GM23338 (cell line): ENCODE data around the gene MOGAT1. TPM values are rescaled to one million over a fixed set of nuclear protein-coding genes. Genes with fewer than 3 reads are reported as not detected.

Experiments used
- ATAC-seq: fragments of 200-7000 bp; cut with Tn5 transposase; 3 replicates; pipeline ENCODE4 v1.9.1; 2020
- DNase-seq: peaks from one replicate; pipeline ENCODE4 v3.0.0-alpha.2; 2015; ENCODE audit warnings: low spot score
- H2AFZ ChIP-seq: fragments of 200-600 bp; sonication (generic); 2 replicates; pipeline ENCODE4 v1.8.0; 2016; ENCODE audit warnings: antibody characterized with exemption, mild to moderate bottlenecking, moderate library complexity
- H3F3A ChIP-seq: fragments of 200-600 bp; sonication (generic); replicated peaks from 2 replicates; pipeline ENCODE4 v1.8.0; 2017; ENCODE audit warnings: antibody characterized with exemption, mixed run types, low read depth
- H3K27ac ChIP-seq: fragments of 200-600 bp; sonication (generic); 2 replicates; pipeline ENCODE4 v1.6.1; 2016; ENCODE audit warnings: low read depth
- H3K27me3 ChIP-seq: fragments of 200-600 bp; sonication (generic); 2 replicates; pipeline ENCODE4 v1.8.0; 2016; ENCODE audit warnings: mild to moderate bottlenecking, mixed run types, moderate library complexity; ENCODE audit not compliant: insufficient read depth
- H3K36me3 ChIP-seq: fragments of 200-600 bp; sonication (generic); 2 replicates; pipeline ENCODE4 v1.8.0; 2016; ENCODE audit warnings: mild to moderate bottlenecking; ENCODE audit not compliant: insufficient read depth
- H3K4me1 ChIP-seq: fragments of 200-600 bp; sonication (generic); 2 replicates; pipeline ENCODE4 v1.8.0; 2016; ENCODE audit warnings: mild to moderate bottlenecking, moderate library complexity; ENCODE audit not compliant: insufficient read depth
- H3K4me2 ChIP-seq: fragments of 200-600 bp; sonication (generic); 2 replicates; pipeline ENCODE4 v1.7.1; 2017; ENCODE audit warnings: mixed run types
- H3K4me3 ChIP-seq: fragments of 200-600 bp; sonication (generic); 2 replicates; pipeline ENCODE4 v1.6.1; 2016; ENCODE audit warnings: mixed run types
- H3K79me2 ChIP-seq: fragments of 200-600 bp; sonication (generic); replicated peaks from 2 replicates; pipeline ENCODE4 v1.8.0; 2017; ENCODE audit warnings: mild to moderate bottlenecking; ENCODE audit not compliant: insufficient read depth
- H3K9me2 ChIP-seq: fragments of 200-600 bp; sonication (generic); 2 replicates; pipeline ENCODE4 v1.8.0; 2017; ENCODE audit not compliant: insufficient read depth
- H4K20me1 ChIP-seq: fragments of 200-600 bp; sonication (generic); replicated peaks from 2 replicates; pipeline ENCODE4 v1.8.0; 2017; ENCODE audit warnings: mild to moderate bottlenecking; ENCODE audit not compliant: insufficient read depth
- H3K27ac Mint-ChIP-seq: 2 replicates; pipeline ENCODE4 v1.8.0; 2020; ENCODE audit warnings: inconsistent platforms, mild to moderate bottlenecking, moderate library complexity, mixed read lengths
- H3K27me3 Mint-ChIP-seq: 3 replicates; pipeline ENCODE4 v1.8.0; 2022; ENCODE audit warnings: low read depth, mild to moderate bottlenecking, moderate library complexity, mixed read lengths, inconsistent platforms; ENCODE audit not compliant: insufficient read depth, poor library complexity
- H3K36me3 Mint-ChIP-seq: 3 replicates; pipeline ENCODE4 v1.8.0; 2021; ENCODE audit warnings: low read depth, mild to moderate bottlenecking, inconsistent platforms, moderate library complexity, mixed read lengths
- H3K4me1 Mint-ChIP-seq: 3 replicates; pipeline ENCODE4 v1.8.0; 2020; ENCODE audit warnings: mild to moderate bottlenecking, inconsistent platforms, mixed read lengths
- H3K4me3 Mint-ChIP-seq: 3 replicates; pipeline ENCODE4 v1.8.0; 2021; ENCODE audit warnings: moderate library complexity, mild to moderate bottlenecking, inconsistent platforms, mixed read lengths
- H3K9me3 Mint-ChIP-seq: 3 replicates; pipeline ENCODE4 v1.8.0; 2020; ENCODE audit warnings: moderate library complexity, mild to moderate bottlenecking, inconsistent platforms, mixed read lengths
- CREB1 ChIP-seq: fragments of 250-450 bp; sonication (Bioruptor Pico); IDR thresholded peaks from 2 replicates; pipeline ENCODE4 v1.5.0; 2020; ENCODE audit warnings: low read depth, mild to moderate bottlenecking, moderate library complexity
- CTCF ChIP-seq, 2 experiments: fragments of 200-600 bp in 1 of 2; sonication (generic) in 1 of 2; conservative IDR thresholded peaks; 2 replicates each; pipeline versions ENCODE4 v1.5.1 to v1.6.1; 2016 to 2017; ENCODE audit warnings: antibody characterized with exemption in 2 of 2, low read depth in 2 of 2, mild to moderate bottlenecking in 2 of 2, moderate library complexity in 1 of 2
- ETS1 ChIP-seq: IDR thresholded peaks from 2 replicates; pipeline ENCODE4 v1.6.1; 2016; ENCODE audit warnings: antibody characterized with exemption
- EZH2 ChIP-seq: fragments of 200-600 bp; sonication (generic); IDR thresholded peaks from one replicate; pipeline ENCODE4 v1.8.0; 2017; ENCODE audit warnings: antibody characterized with exemption, mild to moderate bottlenecking, low read depth; ENCODE audit not compliant: unreplicated experiment
- EZH2phosphoT487 ChIP-seq: fragments of 200-600 bp; sonication (generic); IDR thresholded peaks from one replicate; pipeline ENCODE4 v1.8.1; 2018; ENCODE audit warnings: antibody characterized with exemption; ENCODE audit not compliant: unreplicated experiment
- JUNB ChIP-seq: IDR thresholded peaks from one replicate; pipeline ENCODE4 v1.6.1; 2016; ENCODE audit warnings: antibody characterized with exemption; ENCODE audit not compliant: unreplicated experiment
- NANOG ChIP-seq: IDR thresholded peaks from 2 replicates; pipeline ENCODE4 v1.6.1; 2016; ENCODE audit warnings: antibody characterized with exemption, borderline replicate concordance
- POLR2AphosphoS5 ChIP-seq: IDR thresholded peaks from 2 replicates; pipeline ENCODE4 v1.6.1; 2016; ENCODE audit warnings: antibody characterized with exemption, low read depth
- REST ChIP-seq: IDR thresholded peaks from one replicate; pipeline ENCODE4 v1.6.1; 2018; ENCODE audit warnings: antibody characterized with exemption; ENCODE audit not compliant: unreplicated experiment
- STAT1 ChIP-seq: IDR thresholded peaks from one replicate; pipeline ENCODE4 v1.6.1; 2016; ENCODE audit warnings: antibody characterized with exemption; ENCODE audit not compliant: unreplicated experiment
- ZNF114 ChIP-seq: fragments of 250-450 bp; sonication (Bioruptor Pico); IDR thresholded peaks from 2 replicates; pipeline ENCODE4 v1.5.0; 2020; ENCODE audit warnings: mild to moderate bottlenecking, moderate library complexity
- ZNF331 ChIP-seq: fragments of 250-450 bp; sonication (Bioruptor Pico); IDR thresholded peaks from 2 replicates; pipeline ENCODE4 v1.5.0; 2020; ENCODE audit warnings: low read depth, mild to moderate bottlenecking, moderate library complexity
- ZNF462 ChIP-seq: fragments of 250-450 bp; sonication (Bioruptor Pico); IDR thresholded peaks from 2 replicates; pipeline ENCODE4 v1.5.0; 2020; ENCODE audit warnings: mild to moderate bottlenecking, moderate library complexity
- polyA plus RNA-seq: library from polyadenylated mRNA; unstranded; fragments of >200 nt; fragmentation: Nextera tagmentation; extraction: Ambion mirVana; gene quantifications from 2 replicates; pipeline ENCODE4 v1.2.1, GENCODE V29; 2016
- total RNA-seq: library from RNA; depleted of rRNA; stranded (reverse); fragments of >200 nt; shearing (Covaris generic); gene quantifications from 2 replicates; pipeline ENCODE4 v1.2.3, GENCODE V29; 2014

Gene MOGAT1
- total and polyA plus RNA-seq, 2 experiments from 2014 or later: 0.86 to 0.94 TPM

- H3K79me2 ChIP-seq: no peaks in the 10 kb centered on the region
- ATAC-seq: no peak
- peaks cover 4% of the 10 kb centered on the region for H3K27me3 Mint-ChIP-seq
- H3K4me3 ChIP-seq: no peak overlapping the region
- peaks cover 26% of the 10 kb centered on the region for H3K4me1 Mint-ChIP-seq
- H3K9me3 Mint-ChIP-seq: no peaks in the 10 kb centered on the region
- no peak overlapping the region for H3K4me2 ChIP-seq
- H4K20me1 ChIP-seq: no peaks in the 10 kb centered on the region
- H3K36me3 ChIP-seq: no peaks in the 10 kb centered on the region
- no peak overlapping the region for H2AFZ ChIP-seq
- H3K27me3 ChIP-seq: no peaks in the 10 kb centered on the region
- H3K9me2 ChIP-seq: no peaks in the 10 kb centered on the region
- peaks cover 21% of the 10 kb centered on the region for H3K4me1 ChIP-seq
- H3K4me3 Mint-ChIP-seq: no peak overlapping the region
- no peaks in the 10 kb centered on the region for H3F3A ChIP-seq
- H3K27ac ChIP-seq: no peak overlapping the region
- no peak for DNase-seq
- no peaks in the 10 kb centered on the region for H3K36me3 Mint-ChIP-seq
- TF ChIP-seq REST (no peak), NANOG (no peak), CTCF (conservative IDR thresholded peaks at IDR 0.05; ENCODE audit: low read depth in 2 of 2) (no peak), ZNF114 (no peak), JUNB (no peak), POLR2AphosphoS5 (no peak), ZNF331 (CRISPR knock-in tag) (no peak), STAT1 (no peak), ZNF462 (CRISPR knock-in tag) (no peak), CREB1 (no peak), ETS1 (no peak), EZH2 (no peak), EZH2phosphoT487 (no peak)
- no peak overlapping the region for H3K27ac Mint-ChIP-seq
Observed at GRCh38 chr2:222707689-222708273, 36.3 kb downstream of the MOGAT1 start.
